ENCODE measurements around the gene STK32C.
"Not testable (repeated sequence)": the region's sequence is repeated elsewhere in the genome, so short reads cannot be mapped to it uniquely, and the experiment has no call there.

STK32C gene

DNA sequence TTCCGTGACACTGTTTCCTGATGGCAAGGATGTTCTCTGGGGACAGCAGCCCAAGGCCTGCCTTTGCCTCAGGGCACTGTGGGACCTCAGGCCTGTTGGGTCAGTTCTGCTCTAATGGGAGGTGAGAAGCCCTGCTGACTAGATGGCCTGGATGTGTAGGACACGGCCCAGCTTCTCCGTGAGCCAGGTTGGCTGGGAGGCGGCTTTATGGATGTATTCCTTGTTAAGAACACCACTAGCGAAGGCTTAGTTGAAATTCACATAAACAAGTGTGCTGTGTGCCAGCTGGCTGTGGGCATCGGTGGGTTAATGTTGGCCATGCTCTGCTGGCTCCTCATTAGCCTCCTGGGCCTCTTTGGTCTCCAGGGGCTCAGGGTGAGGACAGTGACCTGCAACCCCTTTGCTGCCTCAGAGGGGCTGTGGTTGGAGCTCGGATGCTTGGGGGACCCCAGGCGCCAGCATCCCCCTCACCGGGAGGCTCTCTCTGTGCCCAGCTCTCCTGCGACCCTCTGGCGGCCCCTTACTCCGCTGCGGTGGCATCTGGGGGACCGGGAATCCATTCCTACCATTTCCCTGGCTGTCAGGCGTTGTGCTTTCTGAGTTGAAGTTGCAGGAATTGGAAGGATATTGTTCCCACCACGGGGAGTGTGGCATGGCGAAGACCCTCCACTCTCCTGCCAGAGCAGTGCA, 143.8 kb downstream of the STK32C start:
- DNase-seq, result no peak

GRCh38 chr10:132163278-132163765, 144.4 kb downstream of the STK32C start:
- peak in 4 of 5 donors; percentile 33 to 46 (median 40) for DNase-seq

GRCh38 chr10:132162590-132163277, 145.0 kb downstream of the STK32C start:
- no peak for DNase-seq

DNA sequence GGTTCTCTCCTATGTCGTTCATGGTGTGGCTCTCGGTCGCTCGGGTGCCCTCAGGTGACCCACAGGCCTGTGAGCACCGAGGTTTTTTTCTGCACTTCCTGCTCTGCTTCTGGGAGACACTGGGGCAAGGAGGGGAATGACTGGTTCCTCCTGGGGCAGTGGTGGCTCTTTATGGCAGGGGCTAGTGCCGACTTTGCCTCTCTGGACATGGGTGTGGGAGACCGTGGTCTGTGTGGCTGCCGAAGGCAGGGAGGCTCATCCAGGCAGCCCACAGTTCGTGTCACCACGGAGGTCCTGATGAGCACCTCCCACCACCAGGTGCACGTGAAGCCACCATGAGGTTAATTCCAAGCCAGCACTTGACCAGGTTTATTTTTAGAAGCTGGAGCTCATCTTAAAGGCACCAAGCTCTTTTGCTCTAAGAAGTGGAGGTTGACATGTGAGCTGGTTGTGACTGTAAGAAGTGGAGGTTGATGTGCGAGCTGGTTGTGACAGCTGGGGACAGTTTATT, 145.7 kb downstream of the STK32C start:
- peak in 1 of 5 donors; percentile 66 for DNase-seq

DNA sequence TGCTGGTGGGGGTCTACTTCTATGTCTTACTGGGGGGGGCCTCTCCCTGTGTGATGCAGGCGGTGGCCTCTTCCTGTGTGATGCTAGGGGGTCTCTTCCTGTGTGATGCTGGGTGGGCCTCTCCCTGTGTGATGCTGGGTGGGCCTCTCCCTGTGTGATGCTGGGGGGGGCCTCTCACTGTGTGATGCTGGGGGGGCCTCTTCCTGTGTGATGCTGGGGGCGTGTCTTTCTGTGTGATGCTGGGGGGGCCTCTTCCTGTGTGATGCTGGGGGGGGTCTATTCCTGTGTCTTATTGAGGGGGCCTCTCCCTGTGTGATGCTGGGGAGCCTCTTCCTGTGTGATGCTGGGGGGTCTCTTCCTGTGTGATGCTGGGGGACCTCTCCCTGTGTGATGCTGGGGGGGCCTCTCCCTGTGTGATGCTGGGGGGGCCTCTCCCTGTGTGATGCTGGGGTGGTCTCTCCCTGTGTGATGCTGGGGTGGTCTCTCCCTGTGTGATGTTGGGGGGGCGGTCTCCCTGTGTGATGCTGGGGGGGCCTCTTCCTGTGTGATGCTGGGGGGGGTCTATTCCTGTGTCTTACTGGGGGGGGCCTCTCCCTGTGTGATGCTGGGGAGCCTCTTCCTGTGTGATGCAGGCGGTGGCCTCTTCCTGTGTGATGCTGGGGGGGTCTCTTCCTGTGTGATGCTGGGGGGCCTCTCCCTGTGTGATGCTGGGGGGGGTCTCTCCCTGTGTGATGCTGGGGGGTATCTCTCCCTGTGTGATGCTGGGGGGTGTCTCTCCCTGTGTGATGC, 146.7 kb downstream of the STK32C start:
- peak in 4 of 5 donors; percentile 23 to 61 (median 44) for DNase-seq

DNA sequence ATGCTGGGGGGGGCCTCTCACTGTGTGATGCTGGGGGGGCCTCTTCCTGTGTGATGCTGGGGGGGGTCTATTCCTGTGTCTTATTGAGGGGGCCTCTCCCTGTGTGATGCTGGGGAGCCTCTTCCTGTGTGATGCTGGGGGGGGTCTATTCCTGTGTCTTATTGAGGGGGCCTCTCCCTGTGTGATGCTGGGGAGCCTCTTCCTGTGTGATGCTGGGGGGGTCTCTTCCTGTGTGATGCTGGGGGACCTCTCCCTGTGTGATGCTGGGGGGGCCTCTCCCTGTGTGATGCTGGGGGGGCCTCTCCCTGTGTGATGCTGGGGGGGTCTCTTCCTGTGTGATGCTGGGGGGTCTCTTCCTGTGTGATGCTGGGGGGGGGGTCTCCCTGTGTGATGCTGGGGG, 147.5 kb downstream of the STK32C start:
- not testable (repeated sequence) for DNase-seq

DNA sequence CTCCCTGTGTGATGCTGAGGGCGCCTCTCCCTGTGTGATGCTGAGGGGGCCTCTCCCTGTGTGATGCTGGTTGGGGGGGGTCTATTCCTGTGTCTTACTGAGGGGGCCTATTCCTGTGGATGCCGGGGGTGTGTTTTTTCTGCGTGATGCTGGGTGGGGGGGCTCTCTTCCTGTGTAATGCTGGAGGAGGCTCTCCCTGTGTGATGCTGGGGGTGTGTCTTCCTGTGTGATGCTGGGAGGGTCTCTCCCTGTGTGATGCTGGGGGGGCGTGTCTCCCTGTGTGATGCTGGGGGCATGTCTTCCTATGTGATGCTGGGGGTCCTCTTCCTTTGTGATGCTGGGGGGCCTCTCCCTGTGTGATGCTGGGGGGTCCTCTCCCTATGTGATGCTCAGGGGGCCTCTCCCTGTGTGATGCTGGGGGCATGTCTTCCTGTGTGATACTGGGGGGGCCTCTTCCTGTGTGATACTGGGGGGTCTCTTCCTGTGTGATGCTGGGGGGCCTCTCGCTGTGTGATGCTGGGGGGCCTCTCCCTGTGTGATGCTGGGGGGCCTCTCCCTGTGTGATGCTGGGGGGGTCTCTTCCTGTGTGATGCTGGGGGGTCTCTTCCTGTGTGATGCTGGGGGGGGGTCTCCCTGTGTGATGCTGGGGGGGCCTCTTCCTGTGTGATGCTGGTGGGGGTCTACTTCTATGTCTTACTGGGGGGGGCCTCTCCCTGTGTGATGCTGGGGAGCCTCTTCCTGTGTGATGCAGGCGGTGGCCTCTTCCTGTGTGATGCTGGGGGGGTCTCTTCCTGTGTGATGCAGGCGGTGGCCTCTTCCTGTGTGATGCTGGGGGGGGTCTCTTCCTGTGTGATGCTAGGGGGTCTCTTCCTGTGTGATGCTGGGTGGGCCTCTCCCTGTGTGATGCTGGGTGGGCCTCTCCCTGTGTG, 148.2 kb downstream of the STK32C start:
- DNase-seq, result peak; percentile 37 to 70 (median 61)

- peak; percentile 35 to 69 (median 63) for DNase-seq
Measured at GRCh38 chr10:132158823-132159222, 148.9 kb downstream of the STK32C start.

DNA sequence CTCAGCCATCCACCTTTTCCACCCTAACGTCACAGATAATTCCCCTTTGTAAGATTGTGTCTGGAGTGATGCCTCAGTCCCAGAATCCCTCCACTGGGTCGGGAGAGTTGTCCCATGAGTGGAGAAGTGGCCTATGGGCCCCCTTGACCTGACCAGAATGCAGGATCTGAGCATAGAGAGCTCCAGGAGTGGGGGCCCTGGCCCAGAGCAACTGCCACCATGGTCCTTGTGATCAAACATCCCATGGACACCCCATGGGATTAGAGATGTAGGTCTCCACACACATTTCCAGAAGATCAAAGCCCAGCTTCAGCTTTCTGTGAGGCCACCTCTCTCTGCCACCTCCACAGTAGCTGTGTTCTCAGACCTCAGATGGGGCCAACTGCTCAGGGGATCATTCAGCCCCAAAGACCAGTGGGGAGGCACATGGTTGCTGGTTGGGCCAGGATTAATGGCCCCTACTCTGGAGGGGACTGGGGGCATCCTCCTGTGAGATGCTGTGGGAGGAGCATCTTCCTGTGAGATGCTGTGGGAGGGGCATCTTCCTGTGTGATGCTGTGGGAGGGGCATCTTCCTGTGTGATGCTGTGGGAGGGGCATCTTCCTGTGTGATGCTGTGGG, 149.5 kb downstream of the STK32C start:
- DNase-seq, result peak in 4 of 5 donors; percentile 31 to 64 (median 42)
